Activated CD8-positive, alpha-beta T cell treated with anti-CD3 and anti-CD28 coated beads for 36 hours (primary cell): ENCODE results near the gene HMGA1. TPM values are rescaled to one million over a fixed set of nuclear protein-coding genes. Genes with fewer than 3 reads are reported as not detected.
A peak's percentile ranks its signal among the peaks of the same experiment; 100 is the strongest.

Source experiments
- ATAC-seq: fragments of 200-7000 bp; cut with Tn5 transposase; one replicate; pipeline ENCODE4 v1.10.0; 2021; ENCODE audit warnings: mild to moderate bottlenecking, moderate library complexity
- CTCF ChIA-PET: fragments of 350-600 bp; sonication (Branson Sonifier 250); formaldehyde crosslinking; loops from one replicate; lab custom pipeline; 2021; ENCODE audit warnings: antibody characterized with exemption; lab: Charles Lee
- POLR2A ChIA-PET: fragments of 350-600 bp; sonication (Branson Sonifier 250); formaldehyde crosslinking; loops from one replicate; lab custom pipeline; 2021; ENCODE audit warnings: antibody characterized with exemption; lab: Charles Lee
- DNase-seq: peaks from one replicate; pipeline ENCODE4 v3.0.0-alpha.2; 2020
- H3K27ac Mint-ChIP-seq: one replicate; pipeline ENCODE4 v1.8.0; 2021; ENCODE audit warnings: mild to moderate bottlenecking, mixed read lengths
- H3K27me3 Mint-ChIP-seq: one replicate; pipeline ENCODE4 v1.8.0; 2021; ENCODE audit warnings: mixed read lengths
- H3K36me3 Mint-ChIP-seq: one replicate; pipeline ENCODE4 v1.8.0; 2021; ENCODE audit warnings: low read depth, mixed read lengths
- H3K4me1 Mint-ChIP-seq: one replicate; pipeline ENCODE4 v1.8.0; 2021; ENCODE audit warnings: low read depth, mixed read lengths
- H3K4me3 Mint-ChIP-seq: one replicate; pipeline ENCODE4 v1.8.0; 2021; ENCODE audit warnings: mild to moderate bottlenecking, moderate library complexity, mixed read lengths
- H3K9me3 Mint-ChIP-seq: one replicate; pipeline ENCODE4 v1.8.0; 2021; ENCODE audit warnings: mixed read lengths
- intact Hi-C: fragments of 100-400 bp; cut with micrococcal nuclease; formaldehyde crosslinking; loops from one replicate; pipeline ENCODE4 v1.10.0; 2022
- total RNA-seq, 2 experiments: library from RNA; stranded (reverse); gene quantifications; one replicate each; pipeline ENCODE4 v1.2.3, GENCODE V29; 2021
- TF ChIP-seq, protein P1 (sequence below): fragments of 200-600 bp; IDR thresholded peaks from one replicate; pipeline ENCODE4 v1.8.0; 2022; ENCODE audit warnings: antibody characterized with exemption, mild to moderate bottlenecking

The HMGA1 gene
- total RNA-seq, 2 experiments from 2014 or later = 683 to 709 TPM

DNA sequence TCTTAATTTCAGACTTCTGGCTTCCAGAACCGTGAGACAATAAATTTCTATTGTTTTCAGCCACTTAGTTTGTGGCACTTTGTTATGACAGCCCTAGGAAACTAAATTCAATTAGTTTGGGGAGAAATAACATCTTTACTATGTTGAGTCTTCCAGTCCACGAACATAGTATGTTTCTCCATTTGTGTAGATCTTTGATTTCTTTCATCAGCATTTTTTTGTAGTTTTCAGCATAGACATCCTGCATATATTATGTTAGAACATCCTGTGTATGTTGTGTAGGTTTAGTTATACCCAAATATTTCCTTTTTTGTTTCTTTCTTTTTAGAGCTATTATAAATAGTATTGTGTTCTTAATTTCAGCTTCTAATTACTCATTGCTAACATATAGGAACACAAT is 18.0 kb upstream of the HMGA1 start:
- Mint-ChIP-seq H3K27me3 (no peaks in the 10 kb centered on the region), H3K4me3 (no peak overlapping the region), H3K4me1 (peaks cover 13% of the 10 kb centered on the region), H3K9me3 (no peaks in the 10 kb centered on the region), H3K27ac (no peak overlapping the region), H3K36me3 (no peaks in the 10 kb centered on the region)
- no peak for DNase-seq
- intact Hi-C loops = no loop called here
- ATAC-seq = no peak
- ChIA-PET CTCF (interaction anchor here (2.2 kb wide), 1 partner anchor 22 kb away, joined by 7 read pairs; no protein-coding TSS in a partner anchor), POLR2A (interaction anchor here (0.6 to 1.1 kb wide), 3 partner anchors 11 to 122 kb away, joined by 3 read pairs; partner anchors contain the start of gene HMGA1)
- TF ChIP-seq, protein P1, sequence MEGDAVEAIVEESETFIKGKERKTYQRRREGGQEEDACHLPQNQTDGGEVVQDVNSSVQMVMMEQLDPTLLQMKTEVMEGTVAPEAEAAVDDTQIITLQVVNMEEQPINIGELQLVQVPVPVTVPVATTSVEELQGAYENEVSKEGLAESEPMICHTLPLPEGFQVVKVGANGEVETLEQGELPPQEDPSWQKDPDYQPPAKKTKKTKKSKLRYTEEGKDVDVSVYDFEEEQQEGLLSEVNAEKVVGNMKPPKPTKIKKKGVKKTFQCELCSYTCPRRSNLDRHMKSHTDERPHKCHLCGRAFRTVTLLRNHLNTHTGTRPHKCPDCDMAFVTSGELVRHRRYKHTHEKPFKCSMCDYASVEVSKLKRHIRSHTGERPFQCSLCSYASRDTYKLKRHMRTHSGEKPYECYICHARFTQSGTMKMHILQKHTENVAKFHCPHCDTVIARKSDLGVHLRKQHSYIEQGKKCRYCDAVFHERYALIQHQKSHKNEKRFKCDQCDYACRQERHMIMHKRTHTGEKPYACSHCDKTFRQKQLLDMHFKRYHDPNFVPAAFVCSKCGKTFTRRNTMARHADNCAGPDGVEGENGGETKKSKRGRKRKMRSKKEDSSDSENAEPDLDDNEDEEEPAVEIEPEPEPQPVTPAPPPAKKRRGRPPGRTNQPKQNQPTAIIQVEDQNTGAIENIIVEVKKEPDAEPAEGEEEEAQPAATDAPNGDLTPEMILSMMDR = no peak

GRCh38 chr6:34223381-34223955 is 13.2 kb upstream of the HMGA1 start:
- POLR2A ChIA-PET = interaction anchor here (1.0 to 7.5 kb wide), 11 partner anchors 10 to 202 kb away, joined by 3 to 61 read pairs (median 3); partner anchors contain the start of gene HMGA1

GRCh38 chr6:34223956-34224940 is 12.4 kb upstream of the HMGA1 start:
- peak overlapping the region; percentile 93 for H3K27ac Mint-ChIP-seq
- CTCF ChIA-PET = interaction anchor here (0.7 to 2.1 kb wide), 7 partner anchors 8 to 69 kb away, joined by 3 to 17 read pairs (median 3); no protein-coding TSS in a partner anchor
- POLR2A ChIA-PET = interaction anchor here (1.0 to 7.5 kb wide), 11 partner anchors 9 to 192 kb away, joined by 3 to 61 read pairs (median 4); partner anchors contain the start of gene HMGA1
- H3K27me3 Mint-ChIP-seq = no peaks in the 10 kb centered on the region
- TF ChIP-seq, protein P1 = no peak
- no peaks in the 10 kb centered on the region for H3K9me3 Mint-ChIP-seq
- no peaks in the 10 kb centered on the region for H3K36me3 Mint-ChIP-seq
- peaks cover 41% of the 10 kb centered on the region for H3K4me1 Mint-ChIP-seq
- intact Hi-C loops = no loop called here
- ATAC-seq (peak; percentile 98), DNase-seq (peak; percentile 96)
- peak overlapping the region; percentile 58 for H3K4me3 Mint-ChIP-seq

More at GRCh38 chr6:34223381-34223955, 13.2 kb upstream of the HMGA1 start:
- Mint-ChIP-seq H3K9me3 (no peaks in the 10 kb centered on the region), H3K4me1 (peaks cover 39% of the 10 kb centered on the region), H3K27ac (peak overlapping the region; percentile 93), H3K36me3 (no peaks in the 10 kb centered on the region), H3K4me3 (peak overlapping the region; percentile 58), H3K27me3 (no peaks in the 10 kb centered on the region)
- CTCF ChIA-PET = interaction anchor here (0.9 to 2.1 kb wide), 6 partner anchors 9 to 68 kb away, joined by 3 to 17 read pairs (median 4); no protein-coding TSS in a partner anchor
- TF ChIP-seq, protein P1 = no peak
- ATAC-seq (peak; percentile 18), DNase-seq (no peak)
- intact Hi-C loops = no loop called here

DNA sequence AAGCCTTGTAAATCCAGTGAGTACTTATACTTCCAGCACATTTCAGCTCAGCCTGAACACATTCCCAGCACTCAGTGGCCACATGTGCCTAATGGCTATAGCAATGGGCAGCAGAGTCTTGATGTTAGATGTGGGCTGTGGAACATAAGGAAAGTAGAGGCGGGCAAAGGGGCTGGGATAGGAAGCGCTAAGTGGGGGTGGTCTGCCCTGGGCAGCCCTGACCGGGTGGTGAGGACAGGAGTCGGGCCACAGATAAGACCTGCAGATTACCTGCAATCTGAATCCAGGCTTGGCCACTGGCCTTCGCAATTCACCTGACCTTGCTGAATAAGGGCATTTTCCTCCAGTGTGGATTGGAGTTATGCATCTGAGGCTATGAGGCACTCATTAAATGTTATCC is 11.1 kb upstream of the HMGA1 start:
- Mint-ChIP-seq H3K27me3 (no peaks in the 10 kb centered on the region), H3K9me3 (no peaks in the 10 kb centered on the region), H3K36me3 (no peaks in the 10 kb centered on the region), H3K27ac (no peak overlapping the region), H3K4me3 (no peak overlapping the region), H3K4me1 (peaks cover 45% of the 10 kb centered on the region)
- ATAC-seq (no peak), DNase-seq (no peak)
- POLR2A ChIA-PET = interaction anchor here (7.5 kb wide), 1 partner anchor 11 kb away, joined by 61 read pairs; the partner anchor contains the start of gene HMGA1
- TF ChIP-seq, protein P1 = no peak
- intact Hi-C loops = no loop called here
- CTCF ChIA-PET = no interaction called here
